ENCODE results near the gene RAPH1. TPM values are rescaled to one million over a fixed set of nuclear protein-coding genes. Genes with fewer than 3 reads are reported as not detected.

The RAPH1 gene
- total RNA-seq, 3 donors from 2014 or later (not counting 1 experiment from before 2014, with no cell fraction given): 0.34 to 3.6 (median 1.5) TPM

- Mint-ChIP-seq H3K4me1 (no peaks in the 10 kb centered on the region), H3K27ac (no peak overlapping the region), H3K4me3 (no peak overlapping the region), H3K9me3 (no peaks in the 10 kb centered on the region), H3K27me3 (ENCODE audit: low read depth in 2 of 2) (peaks cover 0 to 6% of the 10 kb centered on the region in 2 donors), H3K36me3 (no peaks in the 10 kb centered on the region)
- H3K4me3 ChIP-seq (ENCODE audit: low read length): no peak overlapping the region
- no peaks in the 10 kb centered on the region for H3K9me3 ChIP-seq (ENCODE audit: control insufficient read depth, insufficient read depth, low read length)
- no peak for ATAC-seq
- no peaks in the 10 kb centered on the region for H3K4me1 ChIP-seq (ENCODE audit: control insufficient read depth, insufficient read depth, low read length)
- no peaks in the 10 kb centered on the region for H3K36me3 ChIP-seq (ENCODE audit: control insufficient read depth, insufficient read depth, low read length)
- H3K27ac ChIP-seq (ENCODE audit: low read length): no peak overlapping the region
- intact Hi-C loops (cut with micrococcal nuclease): no loop called here
- DNase-seq: no peak
- TF ChIP-seq CTCF (IDR thresholded peaks at IDR 0.05): no peak
- WGBS (ENCODE audit: insufficient coverage): 88% methylated on average over 2 of the region's 2 CpGs
- H3K27me3 ChIP-seq (ENCODE audit: control insufficient read depth, insufficient read depth, low read length): no peaks in the 10 kb centered on the region
Observed at GRCh38 chr2:203562268-203562667, 27.2 kb upstream of the RAPH1 start.

GRCh38 chr2:203559641-203560040, 24.5 kb upstream of the RAPH1 start:
- H3K4me3 ChIP-seq (ENCODE audit: low read length): no peak overlapping the region
- H3K27ac Mint-ChIP-seq: no peak overlapping the region
- H3K27me3 Mint-ChIP-seq (ENCODE audit: low read depth in 2 of 2): peaks cover 0 to 6% of the 10 kb centered on the region in 2 donors
- H3K36me3 Mint-ChIP-seq: no peaks in the 10 kb centered on the region
- no peak overlapping the region for H3K4me3 Mint-ChIP-seq
- H3K4me1 Mint-ChIP-seq: no peaks in the 10 kb centered on the region
- ATAC-seq (no peak), DNase-seq (no peak)
- no peaks in the 10 kb centered on the region for H3K9me3 Mint-ChIP-seq
- H3K27ac ChIP-seq (ENCODE audit: low read length): no peak overlapping the region
- no CpG with 5 or more reads among the region's 1 CpG for WGBS (ENCODE audit: insufficient coverage)
- no peaks in the 10 kb centered on the region for H3K27me3 ChIP-seq (ENCODE audit: control insufficient read depth, insufficient read depth, low read length)
- H3K9me3 ChIP-seq (ENCODE audit: control insufficient read depth, insufficient read depth, low read length): no peaks in the 10 kb centered on the region
- TF ChIP-seq CTCF (IDR thresholded peaks at IDR 0.05): no peak
- H3K4me1 ChIP-seq (ENCODE audit: control insufficient read depth, insufficient read depth, low read length): no peaks in the 10 kb centered on the region
- intact Hi-C loops (cut with micrococcal nuclease): no loop called here
- H3K36me3 ChIP-seq (ENCODE audit: control insufficient read depth, insufficient read depth, low read length): no peaks in the 10 kb centered on the region

DNA sequence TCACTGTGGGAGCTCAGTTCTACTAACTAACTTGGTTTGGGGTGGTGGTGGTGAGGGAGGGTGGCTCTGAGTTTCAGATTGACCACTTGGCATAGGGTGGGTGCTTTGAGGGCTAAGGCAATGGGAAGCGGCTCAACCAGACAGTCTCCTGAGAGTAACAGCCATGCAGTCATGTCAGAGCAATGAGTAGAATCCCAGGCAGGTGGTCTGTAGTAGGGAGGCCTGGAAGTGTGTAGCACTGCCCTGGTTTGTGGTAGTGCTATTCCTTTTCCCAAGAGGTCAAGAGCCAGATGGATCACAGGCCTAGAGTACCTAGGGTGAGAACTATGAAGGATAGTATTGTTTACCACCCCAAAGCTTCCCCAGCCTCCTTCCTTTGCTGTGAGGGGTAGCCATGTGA, 18.7 kb upstream of the RAPH1 start:
- Mint-ChIP-seq H3K4me1 (no peaks in the 10 kb centered on the region), H3K27me3 (ENCODE audit: low read depth in 2 of 2) (peaks cover 0 to 12% of the 10 kb centered on the region in 2 donors), H3K4me3 (no peak overlapping the region), H3K27ac (no peak overlapping the region), H3K9me3 (no peaks in the 10 kb centered on the region), H3K36me3 (no peaks in the 10 kb centered on the region)
- ATAC-seq (no peak), DNase-seq (no peak)
- Histone ChIP-seq H3K4me1 (ENCODE audit: control insufficient read depth, insufficient read depth, low read length) (no peaks in the 10 kb centered on the region), H3K27ac (ENCODE audit: low read length) (no peak overlapping the region), H3K36me3 (ENCODE audit: control insufficient read depth, insufficient read depth, low read length) (no peaks in the 10 kb centered on the region), H3K27me3 (ENCODE audit: control insufficient read depth, insufficient read depth, low read length) (no peaks in the 10 kb centered on the region), H3K9me3 (ENCODE audit: control insufficient read depth, insufficient read depth, low read length) (no peaks in the 10 kb centered on the region), H3K4me3 (ENCODE audit: low read length) (no peak overlapping the region)
- intact Hi-C loops (cut with micrococcal nuclease): no loop called here
- no peak for TF ChIP-seq CTCF (IDR thresholded peaks at IDR 0.05)
- WGBS (ENCODE audit: insufficient coverage): 93% methylated on average over 1 of the region's 1 CpG

- no peaks in the 10 kb centered on the region for H3K27me3 ChIP-seq (ENCODE audit: control insufficient read depth, insufficient read depth, low read length)
- H3K27me3 Mint-ChIP-seq (ENCODE audit: low read depth in 2 of 2): peaks cover 0 to 12% of the 10 kb centered on the region in 2 donors
- DNase-seq (no peak), ATAC-seq (no peak)
- H3K27ac ChIP-seq (ENCODE audit: low read length): no peak overlapping the region
- H3K27ac Mint-ChIP-seq: no peak overlapping the region
- no peaks in the 10 kb centered on the region for H3K36me3 Mint-ChIP-seq
- no peak for TF ChIP-seq CTCF (IDR thresholded peaks at IDR 0.05)
- no peaks in the 10 kb centered on the region for H3K4me1 Mint-ChIP-seq
- H3K4me3 Mint-ChIP-seq: no peak overlapping the region
- H3K36me3 ChIP-seq (ENCODE audit: control insufficient read depth, insufficient read depth, low read length): no peaks in the 10 kb centered on the region
- H3K9me3 Mint-ChIP-seq: no peaks in the 10 kb centered on the region
- H3K4me3 ChIP-seq (ENCODE audit: low read length): no peak overlapping the region
- no peaks in the 10 kb centered on the region for H3K4me1 ChIP-seq (ENCODE audit: control insufficient read depth, insufficient read depth, low read length)
- WGBS (ENCODE audit: insufficient coverage): 57% methylated on average over 1 of the region's 3 CpGs
- intact Hi-C loops (cut with micrococcal nuclease): no loop called here
- H3K9me3 ChIP-seq (ENCODE audit: control insufficient read depth, insufficient read depth, low read length): no peaks in the 10 kb centered on the region
Observed at GRCh38 chr2:203551778-203552177, 16.7 kb upstream of the RAPH1 start.

Measured in natural killer cell (primary cell).